Stimulated activated CD8-positive, alpha-beta memory T cell treated with anti-CD3 and anti-CD28 coated beads, Interleukin-2, amount 100 ng/mL, for 1 hour (primary cell): Measurements from ENCODE around the gene KLHL18.
"Not testable (repeated sequence)": the region's sequence is repeated elsewhere in the genome, so short reads cannot be mapped to it uniquely, and the experiment has no call there.

ENCODE experiments used
- DNase-seq, 2 donors: peaks; one replicate each; pipeline ENCODE4 v3.0.0-alpha.2; 2020; ENCODE audit warnings: low read depth in 2 of 2

The KLHL18 gene

GRCh38 chr3:47314056-47314764, 31.5 kb downstream of the KLHL18 start:
- no peak for DNase-seq

GRCh38 chr3:47315069-47315647, 32.4 kb downstream of the KLHL18 start:
- no peak for DNase-seq

- not testable (repeated sequence) for DNase-seq
Observed at GRCh38 chr3:47316151-47316550, 33.4 kb downstream of the KLHL18 start.

- DNase-seq = no peak
Observed at GRCh38 chr3:47318916-47319315, 36.2 kb downstream of the KLHL18 start.

GRCh38 chr3:47319956-47320355, 37.2 kb downstream of the KLHL18 start:
- DNase-seq = no peak

- no peak for DNase-seq
Observed at GRCh38 chr3:47323431-47324277, 40.9 kb downstream of the KLHL18 start.

GRCh38 chr3:47324278-47324865, 41.6 kb downstream of the KLHL18 start:
- peak; percentile 5 to 9 for DNase-seq

- DNase-seq = no peak
Observed at GRCh38 chr3:47333907-47334306, 51.2 kb downstream of the KLHL18 start.

- DNase-seq = no peak
Observed at GRCh38 chr3:47337656-47338055, 54.9 kb downstream of the KLHL18 start.

GRCh38 chr3:47339951-47340350, 57.2 kb downstream of the KLHL18 start:
- DNase-seq = no peak

- no peak for DNase-seq
Observed at GRCh38 chr3:47340866-47341265, 58.1 kb downstream of the KLHL18 start.

- no peak for DNase-seq
Observed at GRCh38 chr3:47342151-47342550, 59.4 kb downstream of the KLHL18 start.

GRCh38 chr3:47342812-47343211, 60.1 kb downstream of the KLHL18 start:
- no peak for DNase-seq

- no peak for DNase-seq
Observed at GRCh38 chr3:47343471-47343971, 60.8 kb downstream of the KLHL18 start.

- DNase-seq = no peak
Observed at GRCh38 chr3:47344971-47345370, 62.2 kb downstream of the KLHL18 start.

GRCh38 chr3:47347217-47347801, 64.6 kb downstream of the KLHL18 start:
- DNase-seq = no peak

- DNase-seq = no peak
Observed at GRCh38 chr3:47348411-47349154, 65.8 kb downstream of the KLHL18 start.

GRCh38 chr3:47355010-47355409, 72.3 kb downstream of the KLHL18 start:
- DNase-seq = no peak

GRCh38 chr3:47356201-47356600, 73.5 kb downstream of the KLHL18 start:
- DNase-seq = no peak

- DNase-seq = no peak
Observed at GRCh38 chr3:47359323-47359722, 76.6 kb downstream of the KLHL18 start.

- DNase-seq = not testable (repeated sequence)
Observed at GRCh38 chr3:47360110-47360517, 77.4 kb downstream of the KLHL18 start.
